Measurements from ENCODE around the gene CEP112.

Gene CEP112

GRCh38 chr17:65664696-65665095, 527.2 kb downstream of the CEP112 start:
- TF ChIP-seq CTCF (conservative IDR thresholded peaks at IDR 0.05) = no peak
- no peak overlapping the region for H3K27ac ChIP-seq

- no peak for TF ChIP-seq CTCF (conservative IDR thresholded peaks at IDR 0.05)
- no peak overlapping the region for H3K27ac ChIP-seq
These were observed 527.7 kb downstream of the CEP112 start for GRCh38 chr17:65664266-65664665.

GRCh38 chr17:65662196-65662595, 529.7 kb downstream of the CEP112 start:
- H3K27ac ChIP-seq = no peak overlapping the region
- no peak for TF ChIP-seq CTCF (conservative IDR thresholded peaks at IDR 0.05)

GRCh38 chr17:65660947-65661346, 531.0 kb downstream of the CEP112 start:
- H3K27ac ChIP-seq = no peak overlapping the region

GRCh38 chr17:65660078-65660477, 531.9 kb downstream of the CEP112 start:
- no peak for TF ChIP-seq CTCF (conservative IDR thresholded peaks at IDR 0.05)
- no peak overlapping the region for H3K27ac ChIP-seq

More at GRCh38 chr17:65660947-65661346, 531.0 kb downstream of the CEP112 start:
- no peak for TF ChIP-seq CTCF (conservative IDR thresholded peaks at IDR 0.05)

- H3K27ac ChIP-seq = no peak overlapping the region
- TF ChIP-seq CTCF (conservative IDR thresholded peaks at IDR 0.05) = no peak
These were observed 532.4 kb downstream of the CEP112 start for GRCh38 chr17:65659512-65659911.

- TF ChIP-seq CTCF (conservative IDR thresholded peaks at IDR 0.05) = no peak
- H3K27ac ChIP-seq = no peak overlapping the region
These were observed 534.6 kb downstream of the CEP112 start for GRCh38 chr17:65657251-65657828.

All from VCaP (cell line).